K562 (cell line): ENCODE measurements around the gene F11R. TPM values are rescaled to one million over a fixed set of nuclear protein-coding genes. Genes with fewer than 3 reads are reported as not detected.

Source experiments
- ATF3 ChIP-seq, 2 experiments: fragments of 450-650 bp in 1 of 2; sonication (generic) in 1 of 2; formaldehyde crosslinking in 1 of 2; IDR thresholded peaks in 1 of 2; conservative IDR thresholded peaks in 1 of 2; 2 replicates each; pipeline versions ENCODE4 v1.6.1 to v1.8.1; 2016 to 2023; ENCODE audit warnings: mild to moderate bottlenecking in 2 of 2, moderate library complexity in 2 of 2, inconsistent platforms in 1 of 2, missing genetic modification reagents in 1 of 2
- FOSL1 ChIP-seq: fragments of 200-800 bp; sonication (Bioruptor generic); conservative IDR thresholded peaks from 2 replicates; pipeline ENCODE4 v1.6.1; 2016; ENCODE audit warnings: missing genetic modification characterization, missing compliant biosample characterization
- FOXA3 ChIP-seq, 2 experiments: fragments of 450-650 bp in 1 of 2; sonication (generic) in 1 of 2; formaldehyde crosslinking; IDR thresholded peaks in 1 of 2; conservative IDR thresholded peaks in 1 of 2; 2 replicates each; pipeline versions ENCODE4 v1.4.0 to v1.8.0; 2020 to 2022; ENCODE audit warnings: mild to moderate bottlenecking in 2 of 2, missing genetic modification reagents in 1 of 2
- GABPA ChIP-seq: fragments of 200-800 bp; sonication (Bioruptor generic); conservative IDR thresholded peaks from 2 replicates; pipeline ENCODE4 v1.6.1; 2016; ENCODE audit warnings: low read depth, missing genetic modification characterization, missing compliant biosample characterization
- GABPB2 ChIP-seq: fragments of 250-450 bp; sonication (Bioruptor Pico); conservative IDR thresholded peaks from 2 replicates; pipeline ENCODE4 v1.5.1; 2021; ENCODE audit warnings: mild to moderate bottlenecking
- HNRNPH1 ChIP-seq: fragments of 200-400 bp; formaldehyde crosslinking; optimal IDR thresholded peaks from 2 replicates; pipeline ENCODE3; 2017; ENCODE audit warnings: low read depth, mild to moderate bottlenecking, low read length, moderate library complexity
- HSF4 ChIP-seq: fragments of 250-450 bp; sonication (Bioruptor Pico); IDR thresholded peaks from 2 replicates; pipeline ENCODE4 v2.1.2; 2022; ENCODE audit warnings: mild to moderate bottlenecking, moderate library complexity, borderline replicate concordance
- ILK ChIP-seq: fragments of 450-650 bp; IDR thresholded peaks from 2 replicates; pipeline ENCODE4 v1.6.1; 2016; ENCODE audit warnings: missing genetic modification characterization, low read depth, mild to moderate bottlenecking, missing compliant biosample characterization, moderate library complexity, borderline replicate concordance
- NFIX ChIP-seq: fragments of 250-450 bp; sonication (Bioruptor Pico); IDR thresholded peaks from 2 replicates; pipeline ENCODE4 v1.4.0; 2020; ENCODE audit warnings: low read depth, mild to moderate bottlenecking, moderate library complexity
- RAD51 ChIP-seq: fragments of 450-650 bp; IDR thresholded peaks from 2 replicates; pipeline ENCODE4 v1.7.1; 2016; ENCODE audit warnings: low read depth, mild to moderate bottlenecking, borderline replicate concordance
- ZBTB26 ChIP-seq: fragments of 450-650 bp; formaldehyde crosslinking; IDR thresholded peaks from 2 replicates; pipeline ENCODE4 v1.4.0; 2022; ENCODE audit warnings: missing genetic modification characterization
- ZEB2 ChIP-seq: fragments of 450-650 bp; IDR thresholded peaks from 2 replicates; pipeline ENCODE4 v1.6.1; 2016
- polyA plus RNA-seq, 8 experiments: library from polyadenylated mRNA; depleted of rRNA in 4 of 8; stranded (reverse) in 5 of 8; unstranded in 3 of 8; fragments of >200 nt; fragmentation: Nextera tagmentation in 2 of 8; fragmentation: Illumina TruSeq in 1 of 8; extraction: Ambion mirVana in 2 of 8; extraction: Trizol in 1 of 8; gene quantifications; 2 replicates each; pipeline versions ENCODE4 v1.2.1 to v1.2.3, GENCODE V29; 2011 to 2014; ENCODE audit warnings: inconsistent platforms in 1 of 8, missing spikeins in 1 of 8
- total RNA-seq, 7 experiments: library from RNA; depleted of rRNA in 6 of 7; stranded (reverse); fragments of >200 nt in 6 of 7; fragmentation: Illumina TruSeq in 2 of 7; extraction: Trizol in 2 of 7; gene quantifications; 2 replicates each; pipeline versions ENCODE4 v1.2.1 to v1.2.3, GENCODE V29; 2011 to 2021; ENCODE audit warnings: low replicate concordance in 1 of 7
- TF ChIP-seq, protein P1 (sequence below): fragments of 450-650 bp; IDR thresholded peaks from 2 replicates; pipeline ENCODE4 v1.7.0; 2016; ENCODE audit warnings: borderline replicate concordance
- TF ChIP-seq, protein P2 (sequence below): fragments of 450-650 bp; conservative IDR thresholded peaks from 2 replicates; pipeline ENCODE4 v1.6.1; 2016; ENCODE audit warnings: missing genetic modification characterization, low read depth, mild to moderate bottlenecking, control low read depth, missing compliant biosample characterization
- TF ChIP-seq, protein P3 (sequence below): IDR thresholded peaks from 2 replicates; pipeline ENCODE4 v1.6.1; 2016; ENCODE audit warnings: missing genetic modification characterization, missing compliant biosample characterization
- TF ChIP-seq, protein P4 (sequence below): fragments of 250-450 bp; sonication (Bioruptor Pico); IDR thresholded peaks from 2 replicates; pipeline ENCODE4 v1.5.0; 2020; ENCODE audit warnings: mild to moderate bottlenecking

F11R gene
- total and polyA plus RNA-seq, 9 of the 15 experiments (the other 6 are each of a cell fraction or from before 2014, with no cell fraction given) = 27.4 to 187 (median 52.5) TPM

DNA sequence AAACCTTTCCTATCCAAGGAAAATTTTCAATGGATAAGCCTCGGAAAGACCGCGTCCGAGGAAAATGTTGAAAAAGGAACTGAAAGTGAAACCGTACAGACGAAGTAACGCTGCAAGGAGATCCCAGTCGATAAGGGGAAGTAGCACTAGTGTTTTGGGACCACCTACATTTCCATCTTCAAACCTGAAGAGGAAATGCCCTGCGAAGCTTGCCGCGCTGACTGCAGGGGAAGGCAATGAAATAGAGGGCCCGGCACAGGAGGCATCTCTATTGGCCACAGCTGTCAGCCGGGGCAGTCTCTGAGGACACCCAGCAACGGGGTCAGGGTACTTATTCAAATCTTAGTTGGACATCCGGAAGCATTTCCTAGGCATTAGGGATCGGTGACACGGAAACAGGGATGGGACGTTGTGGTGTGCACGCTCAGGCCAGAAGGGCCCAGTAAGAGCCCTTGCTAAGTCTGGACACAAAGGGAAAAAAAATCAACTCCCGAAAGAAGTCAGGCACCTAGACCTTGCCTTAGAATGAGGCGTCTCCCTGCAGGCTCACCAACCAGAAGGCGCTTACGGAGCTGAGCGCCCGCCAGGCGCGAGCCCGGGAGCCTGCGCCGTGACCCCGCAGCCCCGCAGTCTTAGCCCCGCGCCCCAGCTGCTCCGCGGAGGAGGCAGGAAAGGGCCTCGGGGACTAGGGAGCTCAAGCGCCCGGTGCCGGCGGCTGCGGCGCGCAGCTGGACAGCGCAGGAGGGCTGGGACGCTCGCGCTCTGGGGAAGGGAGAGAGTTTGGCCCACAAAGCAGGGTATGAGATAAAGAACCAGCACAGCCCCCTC is 24.2 kb upstream of the F11R start (continued):
- TF ChIP-seq FOXA3 (CRISPR knock-in tag; conservative IDR thresholded peaks at IDR 0.05 in 1 of 2, IDR thresholded peaks at IDR 0.05 in 1 of 2) = no peak; a peak in 1 of 4 replicates
- TF ChIP-seq ZBTB26 = no peak
- TF ChIP-seq ILK (tag) = no peak
- TF ChIP-seq GABPA (tag) = no peak
- TF ChIP-seq, protein P1, sequence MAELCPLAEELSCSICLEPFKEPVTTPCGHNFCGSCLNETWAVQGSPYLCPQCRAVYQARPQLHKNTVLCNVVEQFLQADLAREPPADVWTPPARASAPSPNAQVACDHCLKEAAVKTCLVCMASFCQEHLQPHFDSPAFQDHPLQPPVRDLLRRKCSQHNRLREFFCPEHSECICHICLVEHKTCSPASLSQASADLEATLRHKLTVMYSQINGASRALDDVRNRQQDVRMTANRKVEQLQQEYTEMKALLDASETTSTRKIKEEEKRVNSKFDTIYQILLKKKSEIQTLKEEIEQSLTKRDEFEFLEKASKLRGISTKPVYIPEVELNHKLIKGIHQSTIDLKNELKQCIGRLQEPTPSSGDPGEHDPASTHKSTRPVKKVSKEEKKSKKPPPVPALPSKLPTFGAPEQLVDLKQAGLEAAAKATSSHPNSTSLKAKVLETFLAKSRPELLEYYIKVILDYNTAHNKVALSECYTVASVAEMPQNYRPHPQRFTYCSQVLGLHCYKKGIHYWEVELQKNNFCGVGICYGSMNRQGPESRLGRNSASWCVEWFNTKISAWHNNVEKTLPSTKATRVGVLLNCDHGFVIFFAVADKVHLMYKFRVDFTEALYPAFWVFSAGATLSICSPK = no peak
- 0 out of 2 replicates have a peak, but pooled peaks have one; percentile 11 for TF ChIP-seq FOSL1 (tag)
- TF ChIP-seq, protein P2, sequence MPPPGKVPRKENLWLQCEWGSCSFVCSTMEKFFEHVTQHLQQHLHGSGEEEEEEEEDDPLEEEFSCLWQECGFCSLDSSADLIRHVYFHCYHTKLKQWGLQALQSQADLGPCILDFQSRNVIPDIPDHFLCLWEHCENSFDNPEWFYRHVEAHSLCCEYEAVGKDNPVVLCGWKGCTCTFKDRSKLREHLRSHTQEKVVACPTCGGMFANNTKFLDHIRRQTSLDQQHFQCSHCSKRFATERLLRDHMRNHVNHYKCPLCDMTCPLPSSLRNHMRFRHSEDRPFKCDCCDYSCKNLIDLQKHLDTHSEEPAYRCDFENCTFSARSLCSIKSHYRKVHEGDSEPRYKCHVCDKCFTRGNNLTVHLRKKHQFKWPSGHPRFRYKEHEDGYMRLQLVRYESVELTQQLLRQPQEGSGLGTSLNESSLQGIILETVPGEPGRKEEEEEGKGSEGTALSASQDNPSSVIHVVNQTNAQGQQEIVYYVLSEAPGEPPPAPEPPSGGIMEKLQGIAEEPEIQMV (tag) = no peak
- no peak for TF ChIP-seq HSF4 (CRISPR knock-in tag)
- TF ChIP-seq NFIX = no peak
- TF ChIP-seq, protein P3, sequence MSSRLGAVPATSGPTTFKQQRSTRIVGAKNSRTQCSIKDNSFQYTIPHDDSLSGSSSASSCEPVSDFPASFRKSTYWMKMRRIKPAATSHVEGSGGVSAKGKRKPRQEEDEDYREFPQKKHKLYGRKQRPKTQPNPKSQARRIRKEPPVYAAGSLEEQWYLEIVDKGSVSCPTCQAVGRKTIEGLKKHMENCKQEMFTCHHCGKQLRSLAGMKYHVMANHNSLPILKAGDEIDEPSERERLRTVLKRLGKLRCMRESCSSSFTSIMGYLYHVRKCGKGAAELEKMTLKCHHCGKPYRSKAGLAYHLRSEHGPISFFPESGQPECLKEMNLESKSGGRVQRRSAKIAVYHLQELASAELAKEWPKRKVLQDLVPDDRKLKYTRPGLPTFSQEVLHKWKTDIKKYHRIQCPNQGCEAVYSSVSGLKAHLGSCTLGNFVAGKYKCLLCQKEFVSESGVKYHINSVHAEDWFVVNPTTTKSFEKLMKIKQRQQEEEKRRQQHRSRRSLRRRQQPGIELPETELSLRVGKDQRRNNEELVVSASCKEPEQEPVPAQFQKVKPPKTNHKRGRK (tag) = no peak
- TF ChIP-seq ATF3 (IDR thresholded peaks at IDR 0.05) = no peak
- no peak for TF ChIP-seq ATF3 (CRISPR knock-in tag; conservative IDR thresholded peaks at IDR 0.05)
- no peak for TF ChIP-seq HNRNPH1
- no peak for TF ChIP-seq ZEB2
- TF ChIP-seq RAD51 = no peak
- TF ChIP-seq, protein P4, sequence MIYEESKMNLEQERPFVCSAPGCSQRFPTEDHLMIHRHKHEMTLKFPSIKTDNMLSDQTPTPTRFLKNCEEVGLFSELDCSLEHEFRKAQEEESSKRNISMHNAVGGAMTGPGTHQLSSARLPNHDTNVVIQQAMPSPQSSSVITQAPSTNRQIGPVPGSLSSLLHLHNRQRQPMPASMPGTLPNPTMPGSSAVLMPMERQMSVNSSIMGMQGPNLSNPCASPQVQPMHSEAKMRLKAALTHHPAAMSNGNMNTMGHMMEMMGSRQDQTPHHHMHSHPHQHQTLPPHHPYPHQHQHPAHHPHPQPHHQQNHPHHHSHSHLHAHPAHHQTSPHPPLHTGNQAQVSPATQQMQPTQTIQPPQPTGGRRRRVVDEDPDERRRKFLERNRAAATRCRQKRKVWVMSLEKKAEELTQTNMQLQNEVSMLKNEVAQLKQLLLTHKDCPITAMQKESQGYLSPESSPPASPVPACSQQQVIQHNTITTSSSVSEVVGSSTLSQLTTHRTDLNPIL = no peak
- TF ChIP-seq GABPB2 (CRISPR knock-in tag) = no peak
